HS-5 (cell line): ENCODE results near the gene DIP2C.
A peak's percentile ranks its signal among the peaks of the same experiment; 100 is the strongest.
"Not testable (repeated sequence)": the region's sequence is repeated elsewhere in the genome, so short reads cannot be mapped to it uniquely, and the experiment has no call there.

Experiments used
- DNase-seq: peaks from one replicate; pipeline ENCODE4 v3.0.0-alpha.2; 2012; ENCODE audit warnings: low read depth

DIP2C gene

GRCh38 chr10:351770-352334, 337.6 kb downstream of the DIP2C start:
- DNase-seq, result no peak

- no peak for DNase-seq
These were observed 338.4 kb downstream of the DIP2C start for GRCh38 chr10:350981-351501.

GRCh38 chr10:349081-349480, 340.4 kb downstream of the DIP2C start:
- DNase-seq, result no peak

- DNase-seq, result no peak
These were observed 341.0 kb downstream of the DIP2C start for GRCh38 chr10:348456-348855.

GRCh38 chr10:347774-348173, 341.7 kb downstream of the DIP2C start:
- DNase-seq, result not testable (repeated sequence)

GRCh38 chr10:347190-347589, 342.3 kb downstream of the DIP2C start:
- DNase-seq, result not testable (repeated sequence)

GRCh38 chr10:344582-345200, 344.8 kb downstream of the DIP2C start:
- DNase-seq, result no peak

GRCh38 chr10:343231-344220, 345.9 kb downstream of the DIP2C start:
- no peak for DNase-seq

GRCh38 chr10:341081-341740, 348.3 kb downstream of the DIP2C start:
- no peak for DNase-seq

GRCh38 chr10:340646-341045, 348.8 kb downstream of the DIP2C start:
- DNase-seq, result no peak

GRCh38 chr10:339038-339391, 350.5 kb downstream of the DIP2C start:
- DNase-seq, result no peak

- DNase-seq, result no peak
These were observed 351.1 kb downstream of the DIP2C start for GRCh38 chr10:338171-339037.

GRCh38 chr10:336247-336646, 353.2 kb downstream of the DIP2C start:
- DNase-seq, result no peak

- DNase-seq, result no peak
These were observed 354.2 kb downstream of the DIP2C start for GRCh38 chr10:335151-335800.

- DNase-seq, result no peak
These were observed 358.3 kb downstream of the DIP2C start for GRCh38 chr10:331186-331585.

- peak; percentile 60 for DNase-seq
These were observed 359.9 kb downstream of the DIP2C start for GRCh38 chr10:329361-330099.

GRCh38 chr10:327889-328852, 361.3 kb downstream of the DIP2C start:
- DNase-seq, result no peak

GRCh38 chr10:326894-327635, 362.4 kb downstream of the DIP2C start:
- DNase-seq, result no peak
